Peyer's patch (tissue), 4 donors: ENCODE data around the gene BLZF1.

Experiments used
- POLR2A ChIP-seq, 2 donors: fragments of 450-650 bp; IDR thresholded peaks; one replicate each; pipeline ENCODE4 v1.5.1; 2017; ENCODE audit warnings: antibody characterized with exemption in 2 of 2, mild to moderate bottlenecking in 2 of 2, moderate library complexity in 2 of 2
- TF ChIP-seq, protein P1 (sequence below), 6 experiments: fragments of 450-650 bp in 4 of 6; fragments of 200-600 bp in 2 of 6; sonication (generic) in 1 of 6; IDR thresholded peaks; one replicate each; pipeline ENCODE4 v1.5.1; 2017 to 2019; ENCODE audit warnings: antibody characterized with exemption in 6 of 6, mild to moderate bottlenecking in 3 of 6, moderate library complexity in 1 of 6

DNA sequence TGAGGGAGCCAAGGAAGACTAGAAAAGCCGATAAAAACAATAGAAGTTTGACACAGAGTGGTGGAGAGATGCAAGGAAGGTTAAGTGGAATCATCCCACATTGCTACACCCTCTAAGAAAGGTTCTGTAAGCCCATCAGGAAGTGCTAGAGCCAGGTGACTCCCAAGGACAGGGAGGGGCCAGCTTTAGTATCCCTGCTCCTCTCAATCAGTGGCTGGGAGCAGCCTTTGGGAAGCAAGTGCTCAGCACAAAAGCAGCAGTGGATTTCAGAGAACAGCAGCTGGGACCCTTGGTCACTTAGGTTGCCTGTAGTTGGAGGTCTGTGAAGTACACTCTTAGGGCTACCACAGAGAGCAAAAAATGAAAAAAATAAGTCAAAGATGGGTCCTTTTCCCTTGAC, 42.9 kb upstream of the BLZF1 start:
- TF ChIP-seq, protein P1, sequence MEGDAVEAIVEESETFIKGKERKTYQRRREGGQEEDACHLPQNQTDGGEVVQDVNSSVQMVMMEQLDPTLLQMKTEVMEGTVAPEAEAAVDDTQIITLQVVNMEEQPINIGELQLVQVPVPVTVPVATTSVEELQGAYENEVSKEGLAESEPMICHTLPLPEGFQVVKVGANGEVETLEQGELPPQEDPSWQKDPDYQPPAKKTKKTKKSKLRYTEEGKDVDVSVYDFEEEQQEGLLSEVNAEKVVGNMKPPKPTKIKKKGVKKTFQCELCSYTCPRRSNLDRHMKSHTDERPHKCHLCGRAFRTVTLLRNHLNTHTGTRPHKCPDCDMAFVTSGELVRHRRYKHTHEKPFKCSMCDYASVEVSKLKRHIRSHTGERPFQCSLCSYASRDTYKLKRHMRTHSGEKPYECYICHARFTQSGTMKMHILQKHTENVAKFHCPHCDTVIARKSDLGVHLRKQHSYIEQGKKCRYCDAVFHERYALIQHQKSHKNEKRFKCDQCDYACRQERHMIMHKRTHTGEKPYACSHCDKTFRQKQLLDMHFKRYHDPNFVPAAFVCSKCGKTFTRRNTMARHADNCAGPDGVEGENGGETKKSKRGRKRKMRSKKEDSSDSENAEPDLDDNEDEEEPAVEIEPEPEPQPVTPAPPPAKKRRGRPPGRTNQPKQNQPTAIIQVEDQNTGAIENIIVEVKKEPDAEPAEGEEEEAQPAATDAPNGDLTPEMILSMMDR (IDR thresholded peaks at IDR 0.05), result no peak
- no peak for TF ChIP-seq POLR2A (IDR thresholded peaks at IDR 0.05)
